Stimulated activated CD8-positive, alpha-beta memory T cell treated with anti-CD3 and anti-CD28 coated beads, Interleukin-7, amount 100 ng/mL, for 24 hours (primary cell): ENCODE results near the gene SLC66A2.

ENCODE experiments used
- DNase-seq: peaks from one replicate; pipeline ENCODE4 v3.0.0-alpha.2; 2020; ENCODE audit warnings: low read depth

The SLC66A2 gene

DNA sequence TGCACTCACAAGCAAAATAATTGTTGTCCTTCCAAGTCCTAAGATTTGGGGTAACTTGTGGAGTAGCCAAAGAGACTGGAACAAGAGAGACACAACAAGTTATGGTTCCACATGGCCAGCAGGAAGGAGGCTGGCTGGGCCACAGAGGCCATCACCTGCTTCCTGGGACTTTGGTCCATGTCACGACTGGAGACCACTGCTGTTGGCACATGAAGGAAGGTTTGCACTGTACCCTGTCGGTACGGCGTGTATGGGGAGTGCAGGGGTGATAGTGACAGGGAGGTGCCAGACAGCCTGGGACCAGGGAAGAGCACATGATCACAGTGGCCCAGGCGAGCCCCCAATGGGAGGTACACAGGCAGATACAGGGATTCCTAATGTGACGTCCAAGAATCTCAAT, 15.5 kb downstream of the SLC66A2 start:
- DNase-seq = no peak

DNA sequence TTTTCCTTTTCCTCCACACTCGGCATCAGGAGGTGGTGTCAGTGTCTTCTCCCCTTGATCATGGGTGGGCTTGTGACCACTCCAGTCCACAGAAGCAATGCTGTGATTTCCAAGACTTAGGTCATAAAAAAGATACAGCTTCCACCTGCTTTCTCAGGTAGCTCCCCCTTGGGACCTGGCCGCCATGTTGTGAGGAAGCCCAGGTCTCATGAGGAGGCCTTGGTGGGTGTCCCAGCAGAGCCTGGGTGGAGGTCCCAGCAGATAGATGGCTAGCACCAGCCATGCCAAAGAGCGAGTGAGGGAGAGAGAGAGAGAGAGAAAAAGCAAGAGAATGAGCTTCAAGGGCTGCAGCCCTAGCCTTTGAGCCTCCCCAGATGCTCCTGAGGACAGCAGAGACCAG, 16.0 kb downstream of the SLC66A2 start:
- no peak for DNase-seq

- no peak for DNase-seq
Observed at GRCh38 chr18:79935098-79935480, 16.4 kb downstream of the SLC66A2 start.

DNA sequence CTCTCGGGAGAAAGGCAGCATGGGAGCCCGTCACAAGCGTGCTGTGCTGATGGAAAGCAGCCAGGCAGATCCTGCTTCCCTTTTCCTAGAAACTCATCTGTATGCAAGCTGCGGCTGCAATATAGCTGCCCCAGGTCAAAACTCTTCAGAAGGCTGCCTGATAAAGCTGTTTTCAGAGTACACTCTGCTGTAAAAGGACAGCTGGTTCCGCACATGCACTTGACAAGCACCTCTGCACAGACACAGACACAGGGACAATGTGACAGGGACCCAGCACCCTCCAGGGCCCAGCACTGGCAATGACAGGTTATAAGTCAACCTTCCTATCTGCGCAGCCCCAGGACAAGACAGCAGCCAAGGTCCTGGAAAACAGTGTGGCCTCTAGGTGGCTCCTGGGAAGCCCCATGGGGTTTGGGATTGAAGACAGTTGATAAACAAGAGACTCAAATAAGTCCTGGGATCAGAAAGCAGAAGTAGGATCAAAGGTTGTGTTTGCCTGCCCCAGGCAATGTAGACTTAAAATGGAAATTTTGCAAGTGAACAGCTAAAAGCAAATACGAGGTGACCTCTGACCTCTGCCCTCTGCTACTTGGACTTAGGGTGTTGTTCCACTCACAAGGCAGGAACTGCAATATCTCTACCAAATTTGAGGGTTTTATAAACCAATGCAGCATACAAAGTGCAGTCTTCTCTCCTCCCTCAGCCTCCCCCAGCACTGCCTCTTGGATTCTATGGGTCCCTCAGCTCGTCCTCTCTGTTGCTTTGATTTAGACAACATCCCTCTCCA, 16.9 kb downstream of the SLC66A2 start:
- DNase-seq = no peak

DNA sequence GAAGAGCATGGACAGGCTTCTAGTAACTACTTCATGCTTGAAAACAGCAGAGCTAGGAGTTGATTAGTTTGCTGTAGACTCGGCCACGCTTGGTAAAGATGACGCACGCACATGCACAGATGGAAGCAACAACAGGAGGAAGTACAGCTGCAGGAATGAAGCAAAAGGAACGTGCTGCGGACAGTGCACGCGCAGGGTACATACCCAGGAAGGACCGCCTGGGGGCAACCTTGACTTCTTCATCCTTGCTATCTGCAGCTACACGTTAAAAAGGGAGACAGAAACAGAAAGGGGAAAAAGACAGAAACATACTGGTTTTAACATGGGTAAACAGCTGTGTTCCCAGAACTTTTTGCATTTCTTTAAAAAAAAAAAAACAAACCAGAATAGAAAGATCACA, 17.7 kb downstream of the SLC66A2 start:
- no peak for DNase-seq

- DNase-seq = no peak
Observed at GRCh38 chr18:79932907-79933306, 18.5 kb downstream of the SLC66A2 start.

GRCh38 chr18:79931475-79931874, 20.0 kb downstream of the SLC66A2 start:
- no peak for DNase-seq

DNA sequence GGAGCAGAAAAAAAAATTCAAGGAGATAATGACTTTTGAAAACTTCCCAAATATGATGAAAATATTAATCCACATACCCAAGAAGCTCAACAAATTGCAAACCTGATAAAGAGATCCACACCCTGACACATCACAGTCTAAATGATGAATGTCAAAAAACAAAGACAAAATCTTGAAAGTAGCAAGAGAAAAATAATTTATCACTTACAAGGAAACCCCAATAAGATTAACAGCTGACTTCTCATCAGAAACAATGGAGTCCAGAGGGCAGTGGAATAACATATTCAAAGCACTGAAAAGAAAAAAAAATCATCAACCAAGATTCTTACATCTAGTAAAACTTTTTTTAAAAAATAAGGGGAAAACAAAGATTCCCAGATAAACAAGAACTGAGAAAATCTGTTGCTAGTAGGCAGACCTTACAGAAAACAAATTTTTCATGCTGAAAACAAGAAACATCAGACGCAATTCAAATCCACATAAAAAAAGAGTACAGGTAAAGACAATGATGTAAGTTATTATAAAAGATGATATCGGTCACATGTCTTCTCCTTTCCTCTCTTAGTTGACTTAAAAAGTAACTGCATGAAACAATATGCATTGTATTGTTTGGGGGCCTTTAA, 21.3 kb downstream of the SLC66A2 start:
- DNase-seq = no peak

DNA sequence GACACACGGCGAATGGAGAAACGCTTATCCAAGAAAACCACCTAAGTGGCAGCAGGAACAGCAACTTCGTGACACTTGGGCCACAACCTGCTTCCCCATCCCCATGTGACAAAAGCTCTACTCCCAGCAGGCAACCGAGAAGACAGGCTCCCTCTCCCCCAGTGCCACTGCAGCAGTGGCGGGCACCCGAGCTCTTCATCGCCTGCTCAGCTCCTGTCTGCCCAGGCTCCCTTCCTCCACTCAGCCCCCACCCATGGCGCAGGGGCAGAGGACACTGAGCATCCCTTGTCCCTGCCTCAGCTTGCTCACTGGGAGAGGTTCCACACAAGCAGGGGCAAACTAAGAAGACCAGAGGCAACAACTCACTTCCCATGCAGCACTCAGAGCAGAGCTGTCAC, 22.9 kb downstream of the SLC66A2 start:
- no peak for DNase-seq

- DNase-seq = no peak
Observed at GRCh38 chr18:79927607-79928562, 23.6 kb downstream of the SLC66A2 start.

- no peak for DNase-seq
Observed at GRCh38 chr18:79926715-79927606, 24.5 kb downstream of the SLC66A2 start.

GRCh38 chr18:79926306-79926705, 25.1 kb downstream of the SLC66A2 start:
- no peak for DNase-seq

GRCh38 chr18:79924814-79925731, 26.4 kb downstream of the SLC66A2 start:
- DNase-seq = no peak

- DNase-seq = no peak
Observed at GRCh38 chr18:79923896-79924585, 27.4 kb downstream of the SLC66A2 start.

DNA sequence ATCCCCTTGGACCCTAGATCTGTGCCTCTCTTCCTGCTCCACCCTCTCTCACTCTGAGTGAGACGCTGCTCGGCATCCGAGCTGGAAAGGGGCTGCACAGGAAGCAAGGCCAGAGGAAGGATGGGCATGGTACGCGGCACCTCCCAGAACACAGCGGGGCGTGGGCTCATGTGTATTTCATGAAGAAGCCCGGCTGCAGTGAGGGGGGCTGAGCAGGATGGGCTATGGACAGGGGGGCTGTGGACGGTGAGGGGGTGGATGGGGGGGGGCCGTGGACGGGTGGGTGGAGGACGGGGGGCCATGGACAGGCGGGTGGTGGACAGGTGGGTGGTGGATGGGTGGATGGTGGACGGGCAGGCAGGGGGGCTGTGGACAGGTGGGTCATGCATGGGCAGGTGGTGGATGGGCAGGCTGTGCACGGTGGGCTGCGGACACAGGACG, 28.5 kb downstream of the SLC66A2 start:
- no peak for DNase-seq

- DNase-seq = no peak
Observed at GRCh38 chr18:79921984-79922965, 29.2 kb downstream of the SLC66A2 start.

- DNase-seq = no peak
Observed at GRCh38 chr18:79919089-79919488, 32.4 kb downstream of the SLC66A2 start.

GRCh38 chr18:79918615-79919011, 32.8 kb downstream of the SLC66A2 start:
- DNase-seq = no peak
